GM19240 (cell line): ENCODE measurements around the gene OLFM3.

Experiments
- DNase-seq: peaks from one replicate; pipeline ENCODE4 v3.0.0; 2011; ENCODE audit warnings: low spot score; ENCODE audit not compliant: insufficient read length

Gene OLFM3

GRCh38 chr1:101996825-101997465 lies at the start of gene OLFM3:
Gene OLFM3 (minus strand): TSS chr1:101996926.
- DNase-seq, result no peak

GRCh38 chr1:102045752-102046151 lies 49.0 kb upstream of the OLFM3 start:
- no peak for DNase-seq

GRCh38 chr1:102032534-102032933 lies 35.8 kb upstream of the OLFM3 start:
- no peak for DNase-seq

- DNase-seq, result no peak
These were observed 22.8 kb upstream of the OLFM3 start for GRCh38 chr1:102019530-102019929.

- no peak for DNase-seq
These were observed 19.0 kb upstream of the OLFM3 start for GRCh38 chr1:102015728-102016127.

- DNase-seq, result no peak
These were observed 5.3 kb upstream of the OLFM3 start for GRCh38 chr1:102002057-102002456.

GRCh38 chr1:101995984-101996745 lies 561 bp downstream of the OLFM3 start:
- DNase-seq, result no peak

GRCh38 chr1:101993710-101994109 lies 3.0 kb downstream of the OLFM3 start:
- DNase-seq, result no peak

GRCh38 chr1:101992821-101993575 lies 3.7 kb downstream of the OLFM3 start:
- DNase-seq, result no peak

GRCh38 chr1:101980974-101981373 lies 15.8 kb downstream of the OLFM3 start:
- no peak for DNase-seq

GRCh38 chr1:101977266-101977665 lies 19.5 kb downstream of the OLFM3 start:
- no peak for DNase-seq

- no peak for DNase-seq
These were observed 20.6 kb downstream of the OLFM3 start for GRCh38 chr1:101976161-101976560.

GRCh38 chr1:101975371-101975770 lies 21.4 kb downstream of the OLFM3 start:
- DNase-seq, result no peak

GRCh38 chr1:101974599-101975274 lies 22.0 kb downstream of the OLFM3 start:
- DNase-seq, result no peak

- no peak for DNase-seq
These were observed 25.4 kb downstream of the OLFM3 start for GRCh38 chr1:101971304-101971703.

GRCh38 chr1:101967871-101968270 lies 28.9 kb downstream of the OLFM3 start:
- DNase-seq, result no peak

GRCh38 chr1:101965341-101965740 lies 31.4 kb downstream of the OLFM3 start:
- no peak for DNase-seq

GRCh38 chr1:101964708-101965107 lies 32.0 kb downstream of the OLFM3 start:
- no peak for DNase-seq

- DNase-seq, result no peak
These were observed 36.6 kb downstream of the OLFM3 start for GRCh38 chr1:101960142-101960541.

- DNase-seq, result no peak
These were observed 37.3 kb downstream of the OLFM3 start for GRCh38 chr1:101959456-101959855.

GRCh38 chr1:101957771-101958170 lies 39.0 kb downstream of the OLFM3 start:
- DNase-seq, result no peak

GRCh38 chr1:101953623-101954022 lies 43.1 kb downstream of the OLFM3 start:
- no peak for DNase-seq
